Nephron (organoid): ENCODE data around the gene PRKCA.

Experiments used
- H3K27ac Mint-ChIP-seq, 3 experiments: 2 replicates each; pipeline ENCODE4 v1.8.0; 2020; ENCODE audit warnings: mixed read lengths in 3 of 3, mild to moderate bottlenecking in 2 of 3, moderate library complexity in 1 of 3
- H3K27me3 Mint-ChIP-seq: 2 replicates; pipeline ENCODE4 v1.8.0; 2021; ENCODE audit warnings: low read depth, mild to moderate bottlenecking, moderate library complexity, mixed read lengths
- H3K36me3 Mint-ChIP-seq: 2 replicates; pipeline ENCODE4 v1.8.0; 2020; ENCODE audit warnings: low read depth, mixed read lengths
- H3K4me1 Mint-ChIP-seq: 2 replicates; pipeline ENCODE4 v1.8.0; 2020; ENCODE audit warnings: mixed read lengths
- H3K4me3 Mint-ChIP-seq, 3 experiments: 2 replicates each; pipeline ENCODE4 v1.8.0; 2020; ENCODE audit warnings: mild to moderate bottlenecking in 3 of 3, mixed read lengths in 3 of 3, moderate library complexity in 2 of 3
- H3K9me3 Mint-ChIP-seq: 2 replicates; pipeline ENCODE4 v1.8.0; 2020; ENCODE audit warnings: mixed read lengths
- CTCF ChIP-seq, 3 experiments: fragments of 200-600 bp; sonication (generic); IDR thresholded peaks; one replicate each; pipeline ENCODE4 v1.5.0; 2021; ENCODE audit warnings: antibody characterized with exemption in 3 of 3; ENCODE audit not compliant: unreplicated experiment in 3 of 3

The PRKCA gene

GRCh38 chr17:66441101-66441661 is 138.8 kb downstream of the PRKCA start:
- H3K27ac Mint-ChIP-seq = no peak overlapping the region
- peaks cover 34% of the 10 kb centered on the region for H3K4me1 Mint-ChIP-seq
- H3K9me3 Mint-ChIP-seq = no peaks in the 10 kb centered on the region
- TF ChIP-seq CTCF (IDR thresholded peaks at IDR 0.05; ENCODE audit: unreplicated experiment in 3 of 3) = no peak
- H3K27me3 Mint-ChIP-seq = peaks cover 12% of the 10 kb centered on the region
- H3K4me3 Mint-ChIP-seq = no peak overlapping the region
- H3K36me3 Mint-ChIP-seq = no peaks in the 10 kb centered on the region

- no peak overlapping the region for H3K27ac Mint-ChIP-seq
- no peak for TF ChIP-seq CTCF (IDR thresholded peaks at IDR 0.05; ENCODE audit: unreplicated experiment in 3 of 3)
- H3K36me3 Mint-ChIP-seq = no peaks in the 10 kb centered on the region
- H3K27me3 Mint-ChIP-seq = peaks cover 12% of the 10 kb centered on the region
- no peaks in the 10 kb centered on the region for H3K9me3 Mint-ChIP-seq
- H3K4me1 Mint-ChIP-seq = peaks cover 37% of the 10 kb centered on the region
- no peak overlapping the region for H3K4me3 Mint-ChIP-seq
Measured at GRCh38 chr17:66443166-66443565, 140.8 kb downstream of the PRKCA start.

GRCh38 chr17:66443606-66444005 is 141.2 kb downstream of the PRKCA start:
- no peak for TF ChIP-seq CTCF (IDR thresholded peaks at IDR 0.05; ENCODE audit: unreplicated experiment in 3 of 3)
- peaks cover 8% of the 10 kb centered on the region for H3K27me3 Mint-ChIP-seq
- H3K36me3 Mint-ChIP-seq = no peaks in the 10 kb centered on the region
- H3K4me3 Mint-ChIP-seq = no peak overlapping the region
- no peaks in the 10 kb centered on the region for H3K9me3 Mint-ChIP-seq
- no peak overlapping the region for H3K27ac Mint-ChIP-seq
- peaks cover 37% of the 10 kb centered on the region for H3K4me1 Mint-ChIP-seq

- Mint-ChIP-seq H3K4me1 (peaks cover 37% of the 10 kb centered on the region), H3K4me3 (no peak overlapping the region), H3K36me3 (no peaks in the 10 kb centered on the region), H3K27me3 (peaks cover 8% of the 10 kb centered on the region), H3K9me3 (no peaks in the 10 kb centered on the region), H3K27ac (no peak overlapping the region)
- no peak for TF ChIP-seq CTCF (IDR thresholded peaks at IDR 0.05; ENCODE audit: unreplicated experiment in 3 of 3)
Measured at GRCh38 chr17:66444031-66444430, 141.6 kb downstream of the PRKCA start.

GRCh38 chr17:66445229-66445628 is 142.8 kb downstream of the PRKCA start:
- H3K36me3 Mint-ChIP-seq = no peaks in the 10 kb centered on the region
- peaks cover 37% of the 10 kb centered on the region for H3K4me1 Mint-ChIP-seq
- H3K4me3 Mint-ChIP-seq = no peak overlapping the region
- peaks cover 8% of the 10 kb centered on the region for H3K27me3 Mint-ChIP-seq
- no peaks in the 10 kb centered on the region for H3K9me3 Mint-ChIP-seq
- H3K27ac Mint-ChIP-seq = no peak overlapping the region
- TF ChIP-seq CTCF (IDR thresholded peaks at IDR 0.05; ENCODE audit: unreplicated experiment in 3 of 3) = no peak

- no peak for TF ChIP-seq CTCF (IDR thresholded peaks at IDR 0.05; ENCODE audit: unreplicated experiment in 3 of 3)
- H3K4me1 Mint-ChIP-seq = peaks cover 41% of the 10 kb centered on the region
- no peak overlapping the region for H3K27ac Mint-ChIP-seq
- no peaks in the 10 kb centered on the region for H3K9me3 Mint-ChIP-seq
- H3K4me3 Mint-ChIP-seq = no peak overlapping the region
- peaks cover 8% of the 10 kb centered on the region for H3K27me3 Mint-ChIP-seq
- H3K36me3 Mint-ChIP-seq = no peaks in the 10 kb centered on the region
Measured at GRCh38 chr17:66446419-66446818, 144.0 kb downstream of the PRKCA start.
